ENCODE data around the gene FAM118B.

Gene FAM118B

GRCh38 chr11:126277780-126278179 is 66.2 kb downstream of the FAM118B start:
- Histone ChIP-seq H3K4me2 (no peak overlapping the region), H3K4me1 (ENCODE audit: low read depth, poor library complexity, severe bottlenecking) (peaks cover 2% of the 10 kb centered on the region), H3K4me3 (IDR thresholded peaks at IDR 0.05; ENCODE audit: insufficient read depth, low read depth, low read length) (no peak overlapping the region), H3K36me3 (ENCODE audit: insufficient read depth) (no peaks in the 10 kb centered on the region), H4K20me1 (ENCODE audit: insufficient read depth) (no peaks in the 10 kb centered on the region), H3K9ac (no peak overlapping the region), H3K79me2 (ENCODE audit: insufficient read depth, low read depth) (no peaks in the 10 kb centered on the region), H3K27me3 (ENCODE audit: insufficient read depth, low read depth) (no peaks in the 10 kb centered on the region), H2AFZ (ENCODE audit: low read depth) (no peak overlapping the region), H3K27ac (no peak overlapping the region)
- TF ChIP-seq CTCF (conservative IDR thresholded peaks at IDR 0.05; ENCODE audit: low read depth, low read length), result no peak

GRCh38 chr11:126279191-126279590 is 67.6 kb downstream of the FAM118B start:
- Histone ChIP-seq H4K20me1 (ENCODE audit: insufficient read depth) (no peaks in the 10 kb centered on the region), H3K36me3 (ENCODE audit: insufficient read depth) (no peaks in the 10 kb centered on the region), H3K4me1 (ENCODE audit: low read depth, poor library complexity, severe bottlenecking) (peaks cover 5% of the 10 kb centered on the region), H3K4me3 (IDR thresholded peaks at IDR 0.05; ENCODE audit: insufficient read depth, low read depth, low read length) (no peak overlapping the region), H3K4me2 (no peak overlapping the region), H2AFZ (ENCODE audit: low read depth) (no peak overlapping the region), H3K9ac (no peak overlapping the region), H3K27ac (no peak overlapping the region), H3K27me3 (ENCODE audit: insufficient read depth, low read depth) (no peaks in the 10 kb centered on the region), H3K79me2 (ENCODE audit: insufficient read depth, low read depth) (no peaks in the 10 kb centered on the region; the same call in 1 of the 2 replicates)
- no peak for TF ChIP-seq CTCF (conservative IDR thresholded peaks at IDR 0.05; ENCODE audit: low read depth, low read length)

- H3K4me3 ChIP-seq (IDR thresholded peaks at IDR 0.05; ENCODE audit: insufficient read depth, low read depth, low read length), result no peak overlapping the region
- H3K4me2 ChIP-seq, result no peak overlapping the region
- H3K79me2 ChIP-seq (ENCODE audit: insufficient read depth, low read depth), result no peaks in the 10 kb centered on the region; the same call in 1 of the 2 replicates
- no peaks in the 10 kb centered on the region for H3K36me3 ChIP-seq (ENCODE audit: insufficient read depth)
- H3K4me1 ChIP-seq (ENCODE audit: low read depth, poor library complexity, severe bottlenecking), result peaks cover 19% of the 10 kb centered on the region
- no peak for TF ChIP-seq CTCF (conservative IDR thresholded peaks at IDR 0.05; ENCODE audit: low read depth, low read length)
- no peak overlapping the region for H2AFZ ChIP-seq (ENCODE audit: low read depth)
- no peak overlapping the region for H3K9ac ChIP-seq
- H4K20me1 ChIP-seq (ENCODE audit: insufficient read depth), result no peaks in the 10 kb centered on the region
- H3K27me3 ChIP-seq (ENCODE audit: insufficient read depth, low read depth), result no peaks in the 10 kb centered on the region
- no peak overlapping the region for H3K27ac ChIP-seq
Observed at GRCh38 chr11:126280595-126280994, 69.0 kb downstream of the FAM118B start.

GRCh38 chr11:126281245-126281644 is 69.7 kb downstream of the FAM118B start:
- H3K79me2 ChIP-seq (ENCODE audit: insufficient read depth, low read depth), result peaks cover 3% of the 10 kb centered on the region; the same call in 1 of the 2 replicates
- H3K4me1 ChIP-seq (ENCODE audit: low read depth, poor library complexity, severe bottlenecking), result peaks cover 21% of the 10 kb centered on the region
- H3K27me3 ChIP-seq (ENCODE audit: insufficient read depth, low read depth), result no peaks in the 10 kb centered on the region
- TF ChIP-seq CTCF (conservative IDR thresholded peaks at IDR 0.05; ENCODE audit: low read depth, low read length), result no peak
- no peak overlapping the region for H3K4me3 ChIP-seq (IDR thresholded peaks at IDR 0.05; ENCODE audit: insufficient read depth, low read depth, low read length)
- H3K9ac ChIP-seq, result no peak overlapping the region
- H4K20me1 ChIP-seq (ENCODE audit: insufficient read depth), result no peaks in the 10 kb centered on the region
- no peak overlapping the region for H3K27ac ChIP-seq
- H3K36me3 ChIP-seq (ENCODE audit: insufficient read depth), result no peaks in the 10 kb centered on the region
- H3K4me2 ChIP-seq, result no peak overlapping the region
- no peak overlapping the region for H2AFZ ChIP-seq (ENCODE audit: low read depth)

All from KMS-11 (cell line).